HepG2 (cell line): ENCODE results near the gene COQ4.

Experiments used
- CEBPG ChIP-seq: IDR thresholded peaks from 2 replicates; pipeline ENCODE4 v1.6.1; 2016
- CHD2 ChIP-seq: IDR thresholded peaks from 2 replicates; pipeline ENCODE4 v1.6.1; 2011; ENCODE audit warnings: low read depth, low read length, improper control_type of control experiment
- ETV6 ChIP-seq: sonication (generic); formaldehyde crosslinking; conservative IDR thresholded peaks from 2 replicates; pipeline ENCODE4 v1.4.0; 2020; ENCODE audit warnings: missing genetic modification reagents
- GPN1 ChIP-seq: sonication (generic); formaldehyde crosslinking; IDR thresholded peaks from 2 replicates; pipeline ENCODE4 v1.5.1; 2020; ENCODE audit warnings: missing genetic modification reagents, borderline replicate concordance
- HDAC1 ChIP-seq: sonication (generic); formaldehyde crosslinking; IDR thresholded peaks from 2 replicates; pipeline ENCODE4 v1.5.1; 2020; ENCODE audit warnings: mild to moderate bottlenecking, missing genetic modification reagents
- POLR2A ChIP-seq, 2 experiments: IDR thresholded peaks; 2 replicates each; pipeline ENCODE4 v1.6.1; 2011; ENCODE audit warnings: low read depth in 2 of 2, low read length in 2 of 2, mild to moderate bottlenecking in 1 of 2, moderate library complexity in 1 of 2; ENCODE audit not compliant: insufficient read depth in 1 of 2
- SCMH1 ChIP-seq: sonication (generic); formaldehyde crosslinking; IDR thresholded peaks from 2 replicates; pipeline ENCODE4 v1.9.0; 2021; ENCODE audit warnings: missing genetic modification reagents, mild to moderate bottlenecking, borderline replicate concordance
- SMAD3 ChIP-seq: sonication (generic); formaldehyde crosslinking; IDR thresholded peaks from 2 replicates; pipeline ENCODE4 v1.4.0; 2020; ENCODE audit warnings: missing genetic modification reagents
- TCF7L2 ChIP-seq: IDR thresholded peaks from 2 replicates; pipeline ENCODE4 v1.6.1; 2011; ENCODE audit warnings: mild to moderate bottlenecking, low read depth, low read length, moderate library complexity
- ZNF317 ChIP-seq: sonication (generic); formaldehyde crosslinking; IDR thresholded peaks from 2 replicates; pipeline ENCODE4 v1.5.0; 2020; ENCODE audit warnings: mild to moderate bottlenecking, missing genetic modification reagents
- TF ChIP-seq, protein P1 (sequence below): IDR thresholded peaks from 2 replicates; pipeline ENCODE4 v1.6.1; 2016; ENCODE audit warnings: low read depth
- TF ChIP-seq, protein P2 (sequence below): sonication (generic); formaldehyde crosslinking; conservative IDR thresholded peaks from 2 replicates; pipeline ENCODE4 v1.4.0; 2020; ENCODE audit warnings: missing genetic modification reagents
- TF ChIP-seq, protein P3 (sequence below): sonication (generic); formaldehyde crosslinking; IDR thresholded peaks from 2 replicates; pipeline ENCODE4 v1.5.0; 2020; ENCODE audit warnings: mild to moderate bottlenecking, missing genetic modification reagents, moderate library complexity

DNA sequence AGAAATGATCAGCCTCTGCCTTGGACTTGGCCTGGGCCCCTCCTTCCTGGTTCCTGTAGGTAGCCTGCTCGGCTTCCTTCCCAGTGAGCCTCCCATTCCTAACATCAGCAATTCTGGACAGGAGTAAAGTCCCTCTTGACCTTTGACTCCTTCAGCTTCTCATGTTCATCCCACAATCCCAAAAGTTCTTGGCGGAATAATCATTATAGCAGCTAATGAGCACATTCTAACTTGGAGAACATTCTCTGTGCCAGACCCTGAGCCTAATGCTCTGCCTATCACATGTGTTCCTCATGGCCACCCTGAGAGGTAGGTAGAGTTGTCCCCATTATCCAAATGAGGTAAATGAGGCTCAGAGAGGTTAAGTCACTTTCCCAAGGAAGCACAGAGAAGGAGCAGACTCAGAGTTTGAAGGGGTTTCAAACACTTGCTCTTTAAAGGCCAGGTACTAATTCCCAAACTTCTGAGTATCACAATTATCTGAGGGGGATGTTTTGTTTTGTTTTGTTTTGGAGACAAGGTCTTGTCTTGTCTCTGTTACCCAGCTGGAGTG lies 25.3 kb upstream of the COQ4 start:
- TF ChIP-seq, protein P1, sequence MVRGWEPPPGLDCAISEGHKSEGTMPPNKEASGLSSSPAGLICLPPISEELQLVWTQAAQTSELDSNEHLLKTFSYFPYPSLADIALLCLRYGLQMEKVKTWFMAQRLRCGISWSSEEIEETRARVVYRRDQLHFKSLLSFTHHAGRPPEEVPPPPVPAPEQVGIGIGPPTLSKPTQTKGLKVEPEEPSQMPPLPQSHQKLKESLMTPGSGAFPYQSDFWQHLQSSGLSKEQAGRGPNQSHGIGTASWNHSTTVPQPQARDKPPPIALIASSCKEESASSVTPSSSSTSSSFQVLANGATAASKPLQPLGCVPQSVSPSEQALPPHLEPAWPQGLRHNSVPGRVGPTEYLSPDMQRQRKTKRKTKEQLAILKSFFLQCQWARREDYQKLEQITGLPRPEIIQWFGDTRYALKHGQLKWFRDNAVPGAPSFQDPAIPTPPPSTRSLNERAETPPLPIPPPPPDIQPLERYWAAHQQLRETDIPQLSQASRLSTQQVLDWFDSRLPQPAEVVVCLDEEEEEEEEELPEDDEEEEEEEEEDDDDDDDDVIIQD (CRISPR knock-in tag): no peak
- TF ChIP-seq GPN1: no peak
- no peak for TF ChIP-seq POLR2A (IDR thresholded peaks at IDR 0.05; ENCODE audit: insufficient read depth in 1 of 2, low read depth in 2 of 2, low read length in 2 of 2)
- no peak for TF ChIP-seq ZNF317
- TF ChIP-seq TCF7L2: no peak
- TF ChIP-seq SMAD3 (CRISPR knock-in tag): no peak
- no peak for TF ChIP-seq CHD2
- TF ChIP-seq SCMH1 (CRISPR knock-in tag): no peak
- no peak for TF ChIP-seq CEBPG (CRISPR knock-in tag)
- no peak for TF ChIP-seq HDAC1 (CRISPR knock-in tag)
- TF ChIP-seq, protein P2, sequence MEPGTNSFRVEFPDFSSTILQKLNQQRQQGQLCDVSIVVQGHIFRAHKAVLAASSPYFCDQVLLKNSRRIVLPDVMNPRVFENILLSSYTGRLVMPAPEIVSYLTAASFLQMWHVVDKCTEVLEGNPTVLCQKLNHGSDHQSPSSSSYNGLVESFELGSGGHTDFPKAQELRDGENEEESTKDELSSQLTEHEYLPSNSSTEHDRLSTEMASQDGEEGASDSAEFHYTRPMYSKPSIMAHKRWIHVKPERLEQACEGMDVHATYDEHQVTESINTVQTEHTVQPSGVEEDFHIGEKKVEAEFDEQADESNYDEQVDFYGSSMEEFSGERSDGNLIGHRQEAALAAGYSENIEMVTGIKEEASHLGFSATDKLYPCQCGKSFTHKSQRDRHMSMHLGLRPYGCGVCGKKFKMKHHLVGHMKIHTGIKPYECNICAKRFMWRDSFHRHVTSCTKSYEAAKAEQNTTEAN: no peak
- no peak for TF ChIP-seq ETV6 (CRISPR knock-in tag)
- TF ChIP-seq, protein P3, sequence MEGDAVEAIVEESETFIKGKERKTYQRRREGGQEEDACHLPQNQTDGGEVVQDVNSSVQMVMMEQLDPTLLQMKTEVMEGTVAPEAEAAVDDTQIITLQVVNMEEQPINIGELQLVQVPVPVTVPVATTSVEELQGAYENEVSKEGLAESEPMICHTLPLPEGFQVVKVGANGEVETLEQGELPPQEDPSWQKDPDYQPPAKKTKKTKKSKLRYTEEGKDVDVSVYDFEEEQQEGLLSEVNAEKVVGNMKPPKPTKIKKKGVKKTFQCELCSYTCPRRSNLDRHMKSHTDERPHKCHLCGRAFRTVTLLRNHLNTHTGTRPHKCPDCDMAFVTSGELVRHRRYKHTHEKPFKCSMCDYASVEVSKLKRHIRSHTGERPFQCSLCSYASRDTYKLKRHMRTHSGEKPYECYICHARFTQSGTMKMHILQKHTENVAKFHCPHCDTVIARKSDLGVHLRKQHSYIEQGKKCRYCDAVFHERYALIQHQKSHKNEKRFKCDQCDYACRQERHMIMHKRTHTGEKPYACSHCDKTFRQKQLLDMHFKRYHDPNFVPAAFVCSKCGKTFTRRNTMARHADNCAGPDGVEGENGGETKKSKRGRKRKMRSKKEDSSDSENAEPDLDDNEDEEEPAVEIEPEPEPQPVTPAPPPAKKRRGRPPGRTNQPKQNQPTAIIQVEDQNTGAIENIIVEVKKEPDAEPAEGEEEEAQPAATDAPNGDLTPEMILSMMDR (CRISPR knock-in tag): no peak
